ENCODE measurements around the gene INPP5J.
A peak's percentile ranks its signal among the peaks of the same experiment; 100 is the strongest.
"Not testable (repeated sequence)": the region's sequence is repeated elsewhere in the genome, so short reads cannot be mapped to it uniquely, and the experiment has no call there.

The INPP5J gene, protein sequence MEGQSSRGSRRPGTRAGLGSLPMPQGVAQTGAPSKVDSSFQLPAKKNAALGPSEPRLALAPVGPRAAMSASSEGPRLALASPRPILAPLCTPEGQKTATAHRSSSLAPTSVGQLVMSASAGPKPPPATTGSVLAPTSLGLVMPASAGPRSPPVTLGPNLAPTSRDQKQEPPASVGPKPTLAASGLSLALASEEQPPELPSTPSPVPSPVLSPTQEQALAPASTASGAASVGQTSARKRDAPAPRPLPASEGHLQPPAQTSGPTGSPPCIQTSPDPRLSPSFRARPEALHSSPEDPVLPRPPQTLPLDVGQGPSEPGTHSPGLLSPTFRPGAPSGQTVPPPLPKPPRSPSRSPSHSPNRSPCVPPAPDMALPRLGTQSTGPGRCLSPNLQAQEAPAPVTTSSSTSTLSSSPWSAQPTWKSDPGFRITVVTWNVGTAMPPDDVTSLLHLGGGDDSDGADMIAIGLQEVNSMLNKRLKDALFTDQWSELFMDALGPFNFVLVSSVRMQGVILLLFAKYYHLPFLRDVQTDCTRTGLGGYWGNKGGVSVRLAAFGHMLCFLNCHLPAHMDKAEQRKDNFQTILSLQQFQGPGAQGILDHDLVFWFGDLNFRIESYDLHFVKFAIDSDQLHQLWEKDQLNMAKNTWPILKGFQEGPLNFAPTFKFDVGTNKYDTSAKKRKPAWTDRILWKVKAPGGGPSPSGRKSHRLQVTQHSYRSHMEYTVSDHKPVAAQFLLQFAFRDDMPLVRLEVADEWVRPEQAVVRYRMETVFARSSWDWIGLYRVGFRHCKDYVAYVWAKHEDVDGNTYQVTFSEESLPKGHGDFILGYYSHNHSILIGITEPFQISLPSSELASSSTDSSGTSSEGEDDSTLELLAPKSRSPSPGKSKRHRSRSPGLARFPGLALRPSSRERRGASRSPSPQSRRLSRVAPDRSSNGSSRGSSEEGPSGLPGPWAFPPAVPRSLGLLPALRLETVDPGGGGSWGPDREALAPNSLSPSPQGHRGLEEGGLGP

DNA sequence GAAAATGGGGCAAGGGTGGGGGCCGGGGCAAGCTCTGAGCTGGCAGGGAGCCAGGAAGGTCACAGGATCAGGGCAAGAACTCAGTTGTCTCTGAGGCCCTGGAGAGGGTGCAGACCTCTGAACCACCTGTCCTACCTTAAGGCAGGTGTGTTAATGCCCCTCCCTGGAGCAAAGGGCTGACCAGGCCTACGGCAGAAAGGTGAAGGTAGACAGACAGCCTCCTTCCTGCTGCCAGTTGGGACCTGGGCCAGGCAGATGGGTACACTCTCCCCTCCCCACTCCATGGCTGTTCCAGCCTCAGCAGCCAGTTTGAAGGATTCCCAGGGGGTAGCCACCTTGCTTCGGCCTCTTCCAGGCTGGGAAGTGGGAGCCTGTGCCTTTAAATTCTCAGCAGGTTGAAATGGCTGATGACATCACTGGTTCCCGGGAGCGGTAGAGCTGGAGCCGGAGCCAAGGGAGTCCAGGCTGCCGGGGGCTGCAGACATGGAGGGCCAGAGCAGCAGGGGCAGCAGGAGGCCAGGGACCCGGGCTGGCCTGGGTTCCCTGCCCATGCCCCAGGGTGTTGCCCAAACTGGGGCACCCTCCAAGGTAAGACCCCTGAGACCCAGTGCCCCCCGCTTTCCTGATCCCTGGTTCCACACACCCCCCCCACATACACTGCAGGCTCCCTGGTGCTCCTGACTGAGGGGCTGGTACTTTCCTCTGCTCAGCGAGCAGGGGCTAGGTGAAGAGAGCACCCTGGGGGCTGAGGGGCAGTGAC lies at the start of gene INPP5J:
INPP5J (plus strand) TSS at position 435 of the 760 bp plus-strand sequence; CDS start at position 484, 49 bp downstream.
- DNase-seq (ENCODE audit: low read depth), result no peak

DNA sequence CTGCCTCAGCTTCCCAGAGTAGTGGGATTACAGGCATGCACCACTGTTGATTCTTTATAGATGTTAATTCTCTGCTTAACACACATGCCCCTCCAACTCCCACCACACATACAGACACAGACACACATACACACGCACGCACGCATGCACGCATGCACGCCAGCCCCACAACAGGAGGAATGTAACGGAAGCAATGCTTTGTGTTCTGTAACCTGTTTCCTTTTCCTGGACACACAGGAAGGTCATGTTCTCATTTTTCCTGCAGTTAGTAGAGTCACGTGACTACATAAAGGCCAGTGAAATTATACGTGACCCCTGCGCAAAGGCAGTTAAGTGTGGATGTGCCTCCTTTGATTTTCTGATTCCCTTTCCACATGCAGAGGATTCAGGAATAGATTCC lies 49.6 kb upstream of the INPP5J start:
- DNase-seq (ENCODE audit: low read depth), result not testable (repeated sequence)

DNA sequence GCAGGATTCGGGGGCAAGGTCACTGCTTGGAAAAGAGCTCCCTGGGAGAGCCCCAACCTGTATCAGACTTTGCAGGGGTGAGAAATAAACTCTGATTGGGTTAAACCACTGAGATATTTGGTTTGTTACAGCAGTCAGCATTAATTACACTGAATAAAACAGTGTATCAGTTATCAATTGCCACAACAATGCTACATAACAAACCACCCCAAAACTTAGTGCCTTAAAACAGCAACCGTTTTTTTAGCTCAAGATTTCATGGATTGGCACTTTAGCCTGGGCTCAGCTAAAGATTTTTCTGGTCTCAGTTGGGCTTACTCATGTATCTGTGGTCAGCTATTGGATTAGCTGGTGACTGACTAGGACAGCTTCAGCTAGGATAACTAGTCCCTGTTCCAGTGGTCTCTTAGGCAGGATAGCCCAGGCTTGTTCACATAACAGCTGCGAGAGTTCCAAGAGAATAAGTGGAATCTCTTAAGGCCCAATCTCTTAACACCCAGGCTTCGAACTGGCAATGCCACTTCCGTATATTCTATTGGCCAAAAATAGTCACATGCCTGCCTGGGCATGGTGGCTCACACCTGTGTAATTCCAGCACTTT lies 49.1 kb upstream of the INPP5J start:
- DNase-seq (ENCODE audit: low read depth), result not testable (repeated sequence)

DNA sequence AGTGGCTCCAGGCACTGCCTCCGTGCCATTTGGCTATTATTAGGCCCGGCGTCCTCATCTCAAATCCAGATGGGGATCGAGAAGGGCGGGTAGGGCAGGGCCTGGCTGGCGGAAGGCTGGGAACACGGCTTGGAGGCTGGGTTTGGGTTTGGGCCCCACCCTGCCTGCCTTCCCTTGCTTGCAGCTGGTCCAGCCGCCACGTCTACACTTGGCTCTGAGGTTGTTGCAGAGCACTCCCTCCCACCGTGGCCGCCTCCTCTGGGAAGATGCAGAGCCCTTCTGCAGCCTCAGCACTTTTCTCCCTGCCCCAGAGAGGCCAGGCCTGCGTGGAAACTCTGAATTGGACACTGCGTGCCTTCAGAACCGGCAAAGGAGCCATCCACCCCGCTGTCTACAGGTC lies 46.8 kb upstream of the INPP5J start:
- DNase-seq (ENCODE audit: low read depth), result no peak

DNA sequence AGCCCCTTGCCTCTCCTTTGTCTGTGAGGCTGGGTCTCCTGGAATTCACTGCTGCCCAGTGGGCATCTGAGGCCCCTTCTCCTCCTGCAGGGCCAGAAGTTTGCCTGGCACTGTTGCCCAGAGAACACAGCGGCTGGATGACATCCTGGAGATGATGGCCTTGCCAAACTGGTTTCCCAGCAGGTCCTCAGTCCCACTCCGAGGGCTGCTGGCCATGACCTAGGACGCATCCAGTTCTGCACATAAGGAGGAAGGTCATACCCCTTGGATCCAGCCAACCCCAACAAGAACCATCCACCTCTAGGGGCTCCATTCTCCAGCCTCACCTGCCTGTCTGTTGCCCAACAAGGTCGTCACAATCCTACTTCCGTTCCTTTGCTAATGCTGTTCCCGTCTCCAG lies 45.1 kb upstream of the INPP5J start:
- no peak for DNase-seq (ENCODE audit: low read depth)

DNA sequence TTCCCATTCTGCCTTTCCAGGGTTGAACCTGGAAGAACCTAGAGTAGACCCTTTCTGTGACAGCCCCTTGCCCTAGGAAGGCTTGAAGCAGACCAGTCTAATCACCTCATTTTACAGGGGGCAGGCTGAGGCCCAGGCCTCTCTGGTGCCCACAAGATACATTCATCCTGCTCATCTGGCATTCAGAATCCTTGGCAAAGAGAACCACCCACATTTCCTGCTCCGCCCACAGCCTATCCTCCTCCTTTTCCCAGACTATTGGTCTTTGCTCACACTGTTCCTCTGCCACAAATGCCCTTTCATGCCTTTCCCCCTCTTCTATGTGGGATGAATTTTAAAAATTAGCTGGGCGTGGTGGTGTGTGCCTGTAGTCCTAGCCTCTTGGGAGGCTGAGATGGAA lies 44.4 kb upstream of the INPP5J start:
- not testable (repeated sequence) for DNase-seq (ENCODE audit: low read depth)

DNA sequence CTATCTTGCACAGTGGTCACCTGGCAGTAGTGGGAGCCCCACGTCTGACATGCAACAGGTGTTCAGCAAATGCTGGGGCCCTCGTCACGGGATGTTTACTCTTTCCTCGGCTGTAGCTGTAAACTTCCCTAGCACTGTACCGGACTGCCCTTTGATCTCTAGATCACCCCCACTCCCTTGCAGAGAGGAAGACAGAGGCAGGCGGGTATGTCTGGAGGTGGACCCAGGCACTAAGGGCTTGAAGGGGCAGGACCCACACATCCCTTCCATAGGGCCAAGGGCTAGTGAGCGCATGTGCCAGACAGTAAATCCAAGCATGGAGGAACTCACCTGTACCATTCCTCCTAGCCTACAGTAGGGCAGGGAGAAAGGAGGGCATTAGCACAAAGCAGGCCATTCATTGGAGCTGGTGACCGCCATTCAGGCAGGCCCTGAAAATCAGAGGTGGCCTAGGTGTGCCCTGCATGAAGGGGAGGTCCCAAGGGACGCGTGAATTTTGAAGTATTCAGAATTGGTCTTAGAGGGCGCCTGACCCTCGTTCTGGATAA lies 43.6 kb upstream of the INPP5J start:
- no peak for DNase-seq (ENCODE audit: low read depth)

DNA sequence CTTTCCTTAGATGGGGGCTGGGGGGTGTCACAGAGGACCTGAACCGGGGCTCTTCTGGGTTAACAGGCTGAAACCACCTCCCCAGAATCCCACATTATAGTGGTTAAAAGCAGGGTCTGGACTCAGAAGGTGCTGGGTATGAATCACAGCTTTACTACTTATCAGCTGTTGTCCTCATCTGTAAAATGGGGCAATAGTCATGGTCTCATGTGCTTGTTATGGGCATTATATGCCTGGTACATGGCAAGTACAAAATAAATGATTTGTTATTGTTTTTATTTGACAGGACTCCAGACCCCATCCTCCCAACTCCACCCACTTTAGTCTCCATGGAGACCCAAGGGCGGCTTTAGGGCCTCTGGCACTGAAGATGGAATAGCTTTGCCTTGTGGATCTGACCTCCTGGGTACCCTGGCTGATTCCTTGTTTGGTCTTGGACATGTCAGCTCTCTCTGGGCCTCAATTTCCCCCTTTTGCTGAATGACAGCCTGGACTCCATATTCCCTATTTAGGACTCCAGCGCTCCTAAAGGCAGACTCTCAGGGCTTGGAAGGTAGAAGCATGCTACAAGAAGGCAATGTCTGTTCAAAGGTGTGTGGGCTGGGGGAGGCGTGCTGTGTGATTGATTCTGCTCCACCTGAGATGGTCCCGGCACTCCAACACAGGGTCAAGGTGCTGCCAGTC lies 42.5 kb upstream of the INPP5J start:
- no peak for DNase-seq (ENCODE audit: low read depth)

DNA sequence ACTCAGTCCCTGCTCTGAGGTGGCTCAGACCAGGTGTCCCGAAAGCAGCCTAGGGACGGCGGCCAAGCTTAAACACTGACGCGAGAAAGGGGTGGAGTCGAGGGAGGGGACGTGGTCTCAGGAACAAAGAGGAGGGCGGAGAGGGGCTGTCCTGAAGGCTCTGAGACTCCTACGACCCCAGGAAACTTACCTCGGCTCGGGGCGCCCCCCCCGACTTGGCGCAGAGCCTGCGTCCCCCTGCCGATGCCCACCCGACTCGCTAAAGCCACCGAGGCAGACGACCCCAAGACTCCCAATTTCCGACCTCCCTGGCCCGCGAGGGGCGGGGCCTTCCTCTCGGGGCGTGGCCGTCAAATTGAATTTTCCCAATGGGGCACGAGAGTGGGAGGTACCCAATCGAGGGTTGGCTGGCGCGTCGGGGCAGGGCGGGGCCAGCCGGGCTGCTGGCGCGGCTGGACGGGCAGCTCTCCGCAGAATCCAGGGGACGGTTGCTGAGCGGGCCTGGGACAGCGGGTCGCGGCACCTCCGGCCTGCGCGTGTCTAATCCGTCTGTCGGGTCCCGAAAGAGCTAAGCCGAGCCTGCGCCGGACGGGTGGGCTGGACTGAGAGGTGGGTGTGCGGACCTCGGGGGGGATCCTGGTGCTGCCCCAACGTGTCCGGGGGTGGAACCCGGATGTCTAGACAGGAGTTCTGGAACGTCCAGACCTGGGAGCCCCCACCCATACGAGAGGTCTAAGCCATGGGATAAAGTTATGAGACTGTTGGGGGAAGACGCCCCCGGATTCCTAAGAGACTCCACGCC lies 41.7 kb upstream of the INPP5J start, which contains the start of gene SMTN:
SMTN (plus strand) TSS at position 471 of the 802 bp plus-strand sequence. CDS start 1,941 bp downstream, outside the sequence.
- peak; percentile 89 for DNase-seq (ENCODE audit: low read depth)

DNA sequence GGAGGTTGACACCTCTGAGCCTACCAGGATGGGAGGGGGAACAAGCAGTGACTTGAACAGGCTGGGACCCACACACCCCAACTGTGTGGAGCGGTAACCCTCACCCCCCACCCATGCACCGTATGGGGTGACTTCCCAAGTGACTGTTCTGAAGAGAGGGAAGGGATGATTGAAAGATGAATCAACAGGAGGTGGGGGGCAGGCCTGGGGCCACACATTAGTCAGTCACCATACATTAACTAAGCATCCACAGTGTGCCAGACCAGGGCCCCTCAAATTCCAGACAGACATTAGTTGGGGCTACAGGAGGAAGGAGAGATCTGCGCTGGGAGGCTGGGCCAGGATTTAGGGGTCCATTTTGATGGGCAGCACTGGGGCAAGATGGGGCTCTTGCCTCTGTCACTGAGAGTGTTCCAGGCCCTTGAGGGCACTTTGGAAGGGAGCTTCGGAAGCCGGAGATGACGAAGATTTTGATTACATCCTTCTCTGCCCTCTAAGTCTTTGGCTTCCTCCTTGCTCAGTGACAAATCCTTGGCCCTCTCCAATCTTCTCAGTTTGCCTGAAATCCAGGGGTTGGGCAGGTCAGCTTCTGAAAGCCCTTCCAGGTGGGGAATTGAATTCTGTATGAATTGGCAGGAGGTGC lies 40.7 kb upstream of the INPP5J start:
- DNase-seq (ENCODE audit: low read depth), result no peak

DNA sequence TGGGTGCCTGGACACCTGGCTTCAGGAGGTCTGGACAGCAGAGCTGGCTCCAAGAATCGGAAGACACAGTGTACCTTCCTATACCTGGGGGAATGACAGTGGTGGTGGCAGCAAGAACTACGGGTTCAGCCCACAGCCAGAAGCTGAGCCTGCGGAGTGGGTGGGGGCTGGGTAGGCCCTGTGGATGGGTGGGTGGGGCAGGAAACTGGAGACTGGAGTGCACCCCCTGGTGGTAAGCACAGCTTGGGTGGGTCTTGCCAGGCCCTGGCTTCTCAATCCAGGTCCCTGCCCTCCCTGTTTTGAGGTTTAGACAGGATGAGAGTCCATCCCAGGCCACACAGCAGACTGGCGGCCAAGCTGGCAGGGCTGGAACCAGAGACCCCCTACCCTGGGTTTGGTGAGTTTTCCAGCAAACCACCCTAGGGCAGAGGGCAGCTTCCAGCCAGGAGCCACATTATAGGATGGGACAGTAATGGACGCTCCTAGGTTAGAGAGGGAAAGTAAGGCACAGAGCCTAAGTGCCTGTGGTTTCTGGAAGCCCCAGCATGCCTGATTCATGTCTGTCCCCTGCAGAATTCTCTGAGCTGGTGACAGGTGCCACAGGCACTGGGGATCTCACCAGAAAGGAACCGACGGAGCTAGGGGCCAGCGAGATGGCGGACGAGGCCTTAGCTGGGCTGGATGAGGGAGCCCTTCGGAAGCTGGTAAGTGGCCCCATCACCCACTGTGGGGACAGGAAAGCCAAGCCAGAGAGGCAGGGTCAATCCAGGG lies 40.0 kb upstream of the INPP5J start:
- peak; percentile 69 for DNase-seq (ENCODE audit: low read depth)

DNA sequence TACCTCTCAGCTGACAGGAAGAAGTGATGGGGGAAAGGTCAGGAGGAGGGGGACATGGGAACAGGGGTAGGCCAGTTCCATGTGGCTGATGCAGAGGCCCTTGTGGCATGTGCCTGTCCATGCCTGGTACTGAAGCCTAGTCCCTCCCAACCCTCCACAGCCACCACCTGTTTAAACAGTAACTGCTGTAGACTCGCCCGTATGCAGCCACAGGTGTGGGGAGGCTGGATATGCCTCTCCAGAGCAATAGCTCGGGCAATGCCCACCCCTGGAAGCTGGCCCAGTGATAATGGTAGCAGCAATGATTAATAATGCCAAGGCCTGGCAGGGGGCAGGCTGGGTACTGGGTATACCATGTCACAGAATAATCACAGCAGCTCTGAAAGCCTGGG lies 39.4 kb upstream of the INPP5J start:
- no peak for DNase-seq (ENCODE audit: low read depth)

DNA sequence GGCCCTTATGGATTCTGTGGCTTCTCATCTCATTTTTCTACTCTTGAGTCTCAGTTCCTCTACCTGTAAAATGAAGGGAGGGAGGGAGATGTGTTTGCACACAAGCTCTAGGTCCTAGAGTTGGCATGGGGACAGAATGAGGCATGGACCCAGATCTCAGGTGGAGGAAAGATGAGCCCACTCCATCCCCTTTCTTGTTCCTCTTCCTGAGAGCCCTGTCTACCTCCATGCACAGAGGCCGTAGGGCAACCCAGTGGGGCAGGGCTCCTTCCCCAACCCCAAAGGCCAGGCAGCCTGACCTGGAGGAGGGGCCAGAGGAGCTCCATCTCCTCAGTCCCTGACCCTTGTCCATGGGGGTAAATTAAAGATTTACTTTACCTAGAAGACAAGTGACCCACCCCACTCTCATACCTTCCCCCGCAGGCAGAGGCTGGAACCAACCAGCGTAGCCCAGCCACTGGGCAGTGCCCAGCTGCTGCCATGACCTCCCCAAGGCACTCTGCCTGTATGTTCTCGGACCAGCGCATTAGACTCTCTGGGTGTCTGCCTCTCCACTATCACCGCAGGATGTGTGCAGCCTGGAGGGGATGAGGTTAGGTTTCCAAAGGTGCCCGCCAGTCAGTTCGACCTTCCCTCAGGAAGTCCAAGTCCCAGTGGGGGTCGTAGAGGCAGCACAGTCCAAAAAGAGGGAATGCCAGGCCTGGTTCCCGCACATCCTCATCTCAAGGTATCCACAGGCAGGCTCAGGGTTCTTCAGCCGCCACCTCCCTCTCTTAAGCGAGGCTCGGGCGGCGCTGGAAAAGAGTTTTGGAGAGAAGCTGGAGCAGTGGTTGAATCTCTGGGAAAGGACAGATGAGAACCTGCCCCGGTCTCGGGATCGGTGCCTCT lies 38.6 kb upstream of the INPP5J start:
- no peak for DNase-seq (ENCODE audit: low read depth)

DNA sequence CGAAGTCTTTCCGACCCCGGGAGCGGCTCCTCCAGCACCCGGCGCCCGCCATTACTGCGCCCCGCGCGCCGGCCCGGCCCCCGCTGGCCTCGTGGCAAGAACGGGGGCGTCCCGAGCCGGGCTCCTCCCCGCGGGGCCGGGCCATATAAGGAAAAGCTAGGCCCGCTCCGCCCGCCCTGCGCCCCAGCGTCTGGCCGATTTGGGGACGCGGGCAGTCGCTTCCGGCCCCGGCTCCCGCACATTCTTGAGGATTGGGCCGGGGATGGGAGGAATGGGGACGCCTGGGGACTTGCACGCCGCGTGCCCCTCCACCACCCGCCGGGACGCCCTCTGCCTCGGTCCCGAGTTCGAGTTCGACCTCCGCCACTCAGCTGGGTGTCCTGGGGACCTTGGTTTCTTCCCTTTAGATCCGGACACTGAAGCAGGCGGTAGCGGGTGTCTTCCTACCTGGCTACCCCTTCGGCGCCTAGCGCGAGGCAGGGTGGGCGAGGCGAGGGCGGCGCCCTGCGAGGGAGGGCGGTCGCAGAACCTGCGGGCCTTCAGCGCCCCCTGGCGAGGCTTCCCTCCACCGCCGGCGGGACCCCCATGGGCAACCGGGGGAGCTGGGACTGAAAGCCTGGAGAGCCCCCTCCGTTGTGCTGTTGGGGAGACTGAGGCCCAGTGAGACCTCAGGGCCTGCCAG lies 37.8 kb upstream of the INPP5J start:
- DNase-seq (ENCODE audit: low read depth), result peak; percentile 89

DNA sequence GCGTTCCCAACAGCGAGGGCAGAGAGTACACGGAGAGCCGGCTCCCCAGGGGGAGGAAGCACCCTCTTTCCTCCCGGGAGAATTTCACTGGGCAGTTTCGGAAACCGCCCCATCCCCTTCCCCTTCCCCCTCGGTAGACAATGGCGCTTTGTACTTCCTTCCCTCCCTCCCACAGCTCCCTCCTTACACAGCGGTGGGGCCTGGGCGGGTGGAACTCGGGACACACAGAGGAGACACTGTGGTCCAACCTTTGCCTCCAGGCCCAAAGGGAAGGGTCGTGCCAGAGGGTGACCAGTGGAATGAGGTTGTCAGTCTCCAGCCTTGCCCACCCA lies 37.3 kb upstream of the INPP5J start:
- no peak for DNase-seq (ENCODE audit: low read depth)

DNA sequence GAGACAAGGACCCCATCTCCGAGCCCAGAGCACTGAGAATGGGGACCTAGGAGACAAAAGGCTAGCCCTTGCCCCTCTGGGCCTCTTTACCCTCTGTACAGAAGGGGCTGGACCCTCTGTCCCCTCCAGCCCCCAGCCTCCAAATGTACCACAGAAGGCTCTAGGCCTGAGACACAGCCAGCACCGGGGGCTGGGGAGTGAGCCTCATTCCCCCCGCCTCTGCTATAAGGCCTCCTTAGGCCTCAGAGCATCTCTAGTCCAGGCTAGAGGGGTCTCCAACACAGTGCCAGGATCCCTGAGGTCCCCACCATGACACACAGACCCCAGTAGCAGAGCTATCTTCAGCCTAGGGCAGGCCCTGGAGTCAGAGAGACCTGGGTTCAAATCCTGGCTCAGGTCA lies 36.8 kb upstream of the INPP5J start:
- no peak for DNase-seq (ENCODE audit: low read depth)
